B cell (primary cell): ENCODE results near the gene TRPC6. TPM values are rescaled to one million over a fixed set of nuclear protein-coding genes. Genes with fewer than 3 reads are reported as not detected.

Experiments used
- ATAC-seq: fragments of 200-7000 bp; cut with Tn5 transposase; one replicate; pipeline ENCODE4 v1.10.0; 2021; ENCODE audit warnings: low read depth, mild to moderate bottlenecking, moderate number of reproducible peaks, moderate library complexity
- CTCF ChIA-PET: fragments of 350-600 bp; sonication (Branson Sonifier 250); formaldehyde crosslinking; loops from one replicate; lab custom pipeline; 2021; ENCODE audit warnings: antibody characterized with exemption, inconsistent platforms; lab: Charles Lee
- POLR2A ChIA-PET: fragments of 350-600 bp; sonication (Branson Sonifier 250); formaldehyde crosslinking; loops from one replicate; lab custom pipeline; 2021; ENCODE audit warnings: antibody characterized with exemption; lab: Charles Lee
- DNase-seq: peaks from one replicate; pipeline ENCODE4 v3.0.0; 2013
- H2AFZ ChIP-seq: 2 replicates; pipeline ENCODE4 v1.6.1; 2012; ENCODE audit warnings: mild to moderate bottlenecking, low read depth, low read length; ENCODE audit not compliant: insufficient read depth, poor library complexity, severe bottlenecking
- H3K27ac ChIP-seq, 2 donors: 1 replicate in 1 of 2; 2 replicates in 1 of 2; pipeline ENCODE4 v1.5.1; 2012 to 2013; ENCODE audit warnings: low read length in 2 of 2, mild to moderate bottlenecking in 2 of 2, moderate library complexity in 1 of 2
- H3K27me3 ChIP-seq, 4 experiments: fragments of 200-600 bp in 1 of 4; sonication (generic) in 1 of 4; replicated peaks in 1 of 4; 1 replicate in 2 of 4; 2 replicates in 2 of 4; pipeline versions ENCODE4 v1.6.1 to v1.7.0; 2013 to 2016; ENCODE audit warnings: low read length in 3 of 4, mild to moderate bottlenecking in 2 of 4, mixed read lengths in 1 of 4, moderate library complexity in 1 of 4; ENCODE audit not compliant: insufficient read depth in 4 of 4, control insufficient read depth in 3 of 4; ENCODE audit errors: control extremely low read depth in 1 of 4
- H3K36me3 ChIP-seq, 2 experiments: replicated peaks in 1 of 2; 1 replicate in 1 of 2; 2 replicates in 1 of 2; pipeline versions ENCODE4 v1.6.1 to v1.7.1; 2013; ENCODE audit warnings: low read length in 1 of 2; ENCODE audit not compliant: insufficient read depth in 2 of 2, control insufficient read depth in 1 of 2; ENCODE audit errors: control extremely low read depth in 1 of 2, extremely low read depth in 1 of 2
- H3K4me1 ChIP-seq, 2 donors: fragments of 200-600 bp in 1 of 2; sonication (generic) in 1 of 2; 1 replicate in 1 of 2; 2 replicates in 1 of 2; pipeline versions ENCODE4 v1.5.1 to v1.6.1; 2013 to 2017; ENCODE audit warnings: low read length in 2 of 2; ENCODE audit not compliant: control insufficient read depth in 2 of 2, insufficient read depth in 2 of 2
- H3K4me2 ChIP-seq: replicated peaks from 2 replicates; pipeline ENCODE3; 2012; ENCODE audit warnings: mild to moderate bottlenecking, low read depth, low read length; ENCODE audit not compliant: poor library complexity, severe bottlenecking
- H3K4me3 ChIP-seq, 5 experiments: fragments of 200-600 bp in 1 of 5; sonication (generic) in 1 of 5; 1 replicate in 3 of 5; 2 replicates in 2 of 5; pipeline versions ENCODE4 v1.5.1 to v1.7.0; 2011 to 2016; ENCODE audit warnings: low read length in 4 of 5, mild to moderate bottlenecking in 4 of 5, low read depth in 2 of 5, control low read depth in 1 of 5, moderate library complexity in 1 of 5; ENCODE audit not compliant: insufficient read depth in 1 of 5; ENCODE audit errors: control extremely low read depth in 1 of 5, extremely low read depth in 1 of 5
- H3K79me2 ChIP-seq: fragments of 200-600 bp; sonication (generic); one replicate; pipeline ENCODE4 v1.6.0; 2016; ENCODE audit warnings: low read length; ENCODE audit not compliant: control insufficient read depth, insufficient read depth
- H3K9ac ChIP-seq: fragments of 200-600 bp; sonication (generic); 2 replicates; pipeline ENCODE4 v1.6.1; 2017; ENCODE audit warnings: mild to moderate bottlenecking, low read length, moderate library complexity
- H3K9me3 ChIP-seq, 3 donors: one replicate each; pipeline versions ENCODE4 v1.6.1 to v1.7.1; 2013; ENCODE audit warnings: low read length in 2 of 3; ENCODE audit not compliant: control insufficient read depth in 2 of 3, insufficient read depth in 1 of 3; ENCODE audit errors: control extremely low read depth in 1 of 3
- H4K20me1 ChIP-seq: 2 replicates; pipeline ENCODE4 v1.6.0; 2012; ENCODE audit warnings: mild to moderate bottlenecking, low read length; ENCODE audit not compliant: insufficient read depth, control insufficient read depth, poor library complexity, severe bottlenecking
- H3K27ac Mint-ChIP-seq: one replicate; pipeline ENCODE4 v1.8.0; 2021; ENCODE audit warnings: mixed read lengths
- H3K27me3 Mint-ChIP-seq: one replicate; pipeline ENCODE4 v1.8.0; 2021; ENCODE audit warnings: mixed read lengths
- H3K4me1 Mint-ChIP-seq: one replicate; pipeline ENCODE4 v1.8.0; 2021; ENCODE audit warnings: mixed read lengths
- H3K4me3 Mint-ChIP-seq: one replicate; pipeline ENCODE4 v1.8.0; 2021; ENCODE audit warnings: mixed read lengths
- H3K9me3 Mint-ChIP-seq: one replicate; pipeline ENCODE4 v1.8.0; 2022; ENCODE audit warnings: mixed read lengths; ENCODE audit not compliant: insufficient read depth
- CTCF ChIP-seq: fragments of 200-600 bp; IDR thresholded peaks from one replicate; pipeline ENCODE4 v1.8.0; 2022; ENCODE audit warnings: antibody characterized with exemption, mild to moderate bottlenecking
- EZH2 ChIP-seq: IDR thresholded peaks from 2 replicates; pipeline ENCODE4 v1.6.1; 2012; ENCODE audit warnings: borderline replicate concordance, low read depth, mild to moderate bottlenecking, moderate library complexity, low read length; ENCODE audit not compliant: insufficient read depth, poor library complexity, severe bottlenecking
- WGBS: methylation state at CpG from one replicate; pipeline ENCODE4 v1.1.5; 2013; ENCODE audit warnings: missing lambda C conversion rate; ENCODE audit not compliant: insufficient coverage; 5-methylcytosine and 5-hydroxymethylcytosine counted together
- intact Hi-C: fragments of 100-400 bp; cut with micrococcal nuclease; formaldehyde crosslinking; loops from one replicate; pipeline ENCODE4 v1.10.0; 2022
- polyA plus RNA-seq: library from polyadenylated mRNA; depleted of rRNA; stranded (reverse); fragments of >200 nt; gene quantifications from 2 replicates; pipeline ENCODE4 v1.2.3, GENCODE V29; 2012
- total RNA-seq, 2 donors: library from RNA; stranded (reverse); fragments of 120-200 nt in 1 of 2; gene quantifications; 1 replicate in 1 of 2; 2 replicates in 1 of 2; pipeline versions ENCODE4 v1.2.3 to v1.2.4, GENCODE V29; 2013 to 2022

TRPC6 gene
- total and polyA plus RNA-seq, 2 donors (not counting 1 experiment from before 2014, with no cell fraction given), result 0.01 TPM; not detected in 1

GRCh38 chr11:101563166-101563565 is 20.6 kb downstream of the TRPC6 start:
- no peak for TF ChIP-seq EZH2
- no peak for TF ChIP-seq CTCF
- no peaks in the 10 kb centered on the region for H4K20me1 ChIP-seq
- no peak overlapping the region for H3K4me2 ChIP-seq
- ATAC-seq, result no peak
- H3K36me3 ChIP-seq, result no peaks in the 10 kb centered on the region
- intact Hi-C loops, result no loop called here
- H3K4me1 Mint-ChIP-seq, result no peaks in the 10 kb centered on the region
- H3K27ac Mint-ChIP-seq, result no peak overlapping the region
- no peaks in the 10 kb centered on the region for H3K27me3 Mint-ChIP-seq
- no peaks in the 10 kb centered on the region for H3K4me1 ChIP-seq
- no peak overlapping the region for H2AFZ ChIP-seq
- H3K9ac ChIP-seq, result no peak overlapping the region
- WGBS, result 88% methylated on average over 1 of the region's 2 CpGs
- H3K9me3 ChIP-seq, result peaks cover 0 to 4% (median 0%) of the 10 kb centered on the region in 3 donors
- H3K79me2 ChIP-seq, result no peaks in the 10 kb centered on the region
- ChIA-PET POLR2A (no interaction called here), CTCF (no interaction called here)
- H3K27ac ChIP-seq, result no peak overlapping the region
- H3K4me3 ChIP-seq, result no peak overlapping the region
- no peaks in the 10 kb centered on the region for H3K27me3 ChIP-seq
- no peak for DNase-seq
- no peaks in the 10 kb centered on the region for H3K9me3 Mint-ChIP-seq
- H3K4me3 Mint-ChIP-seq, result no peak overlapping the region

GRCh38 chr11:101555366-101555765 is 28.4 kb downstream of the TRPC6 start:
- ATAC-seq, result no peak
- CTCF ChIA-PET, result no interaction called here
- POLR2A ChIA-PET, result no interaction called here
- no peak overlapping the region for H3K27ac Mint-ChIP-seq
- Histone ChIP-seq H3K36me3 (no peaks in the 10 kb centered on the region), H4K20me1 (no peaks in the 10 kb centered on the region), H2AFZ (no peak overlapping the region), H3K79me2 (no peaks in the 10 kb centered on the region), H3K4me1 (peaks cover 16 to 17% of the 10 kb centered on the region in 2 donors), H3K4me3 (no peak overlapping the region), H3K4me2 (no peak overlapping the region), H3K9ac (no peak overlapping the region), H3K27me3 (no peaks in the 10 kb centered on the region), H3K27ac (no peak overlapping the region), H3K9me3 (peaks cover 0 to 1% (median 0%) of the 10 kb centered on the region in 3 donors)
- H3K4me1 Mint-ChIP-seq, result peaks cover 18% of the 10 kb centered on the region
- DNase-seq, result no peak
- WGBS, result 100% methylated on average over 3 of the region's 4 CpGs
- TF ChIP-seq EZH2 (no peak), CTCF (no peak)
- H3K27me3 Mint-ChIP-seq, result no peaks in the 10 kb centered on the region
- H3K4me3 Mint-ChIP-seq, result no peak overlapping the region
- peaks cover 4% of the 10 kb centered on the region for H3K9me3 Mint-ChIP-seq
- intact Hi-C loops, result no loop called here
